ENCODE data around the gene SUMO2.
A peak's percentile ranks its signal among the peaks of the same experiment; 100 is the strongest.
"Not testable (repeated sequence)": the region's sequence is repeated elsewhere in the genome, so short reads cannot be mapped to it uniquely, and the experiment has no call there.

SUMO2 gene

GRCh38 chr17:75182569-75183436 is at the start of gene SUMO2:
Gene SUMO2, minus strand, starts transcription at chr17:75182959. Its CDS starts 125 bp downstream, at chr17:75182834.
- peak; percentile 94 for DNase-seq (ENCODE audit: low spot score)

- DNase-seq (ENCODE audit: low spot score) = no peak
These were observed 49.1 kb upstream of the SUMO2 start for GRCh38 chr17:75231741-75232464.

GRCh38 chr17:75231071-75231470 is 48.3 kb upstream of the SUMO2 start:
- DNase-seq (ENCODE audit: low spot score) = no peak

GRCh38 chr17:75228847-75229246 is 46.1 kb upstream of the SUMO2 start:
- DNase-seq (ENCODE audit: low spot score) = no peak

- DNase-seq (ENCODE audit: low spot score) = no peak
These were observed 45.5 kb upstream of the SUMO2 start for GRCh38 chr17:75228305-75228704.

GRCh38 chr17:75227729-75228128 is 45.0 kb upstream of the SUMO2 start:
- no peak for DNase-seq (ENCODE audit: low spot score)

- DNase-seq (ENCODE audit: low spot score) = no peak
These were observed 42.3 kb upstream of the SUMO2 start for GRCh38 chr17:75225016-75225415.

- DNase-seq (ENCODE audit: low spot score) = no peak
These were observed 37.1 kb upstream of the SUMO2 start for GRCh38 chr17:75219815-75220214.

GRCh38 chr17:75218131-75218530 is 35.4 kb upstream of the SUMO2 start:
- no peak for DNase-seq (ENCODE audit: low spot score)

GRCh38 chr17:75209061-75209460 is 26.3 kb upstream of the SUMO2 start:
- no peak for DNase-seq (ENCODE audit: low spot score)

GRCh38 chr17:75208161-75208560 is 25.4 kb upstream of the SUMO2 start:
- DNase-seq (ENCODE audit: low spot score) = no peak

GRCh38 chr17:75207760-75208159 is 25.0 kb upstream of the SUMO2 start:
- no peak for DNase-seq (ENCODE audit: low spot score)

- not testable (repeated sequence) for DNase-seq (ENCODE audit: low spot score)
These were observed 24.3 kb upstream of the SUMO2 start for GRCh38 chr17:75207050-75207407.

- DNase-seq (ENCODE audit: low spot score) = peak; percentile 25
These were observed 23.0 kb upstream of the SUMO2 start for GRCh38 chr17:75205793-75206163.

GRCh38 chr17:75205037-75205792 is 22.5 kb upstream of the SUMO2 start, which contains the start of gene NUP85:
Gene NUP85, plus strand, starts transcription at chr17:75205679. Its CDS starts 83 bp downstream, at chr17:75205762.
- peak; percentile 100 for DNase-seq (ENCODE audit: low spot score)

- no peak for DNase-seq (ENCODE audit: low spot score)
These were observed 17.3 kb upstream of the SUMO2 start for GRCh38 chr17:75199886-75200618.

GRCh38 chr17:75194879-75195278 is 12.1 kb upstream of the SUMO2 start:
- DNase-seq (ENCODE audit: low spot score) = no peak

GRCh38 chr17:75191584-75191983 is 8.8 kb upstream of the SUMO2 start:
- DNase-seq (ENCODE audit: low spot score) = no peak

- no peak for DNase-seq (ENCODE audit: low spot score)
These were observed 5.9 kb upstream of the SUMO2 start for GRCh38 chr17:75188614-75189013.

GRCh38 chr17:75183999-75184884 is 1.5 kb upstream of the SUMO2 start:
- DNase-seq (ENCODE audit: low spot score) = no peak

GRCh38 chr17:75182319-75182568 is 515 bp downstream of the SUMO2 start:
- no peak for DNase-seq (ENCODE audit: low spot score)
